ENCODE results near the gene APOBEC3C.

DNA sequence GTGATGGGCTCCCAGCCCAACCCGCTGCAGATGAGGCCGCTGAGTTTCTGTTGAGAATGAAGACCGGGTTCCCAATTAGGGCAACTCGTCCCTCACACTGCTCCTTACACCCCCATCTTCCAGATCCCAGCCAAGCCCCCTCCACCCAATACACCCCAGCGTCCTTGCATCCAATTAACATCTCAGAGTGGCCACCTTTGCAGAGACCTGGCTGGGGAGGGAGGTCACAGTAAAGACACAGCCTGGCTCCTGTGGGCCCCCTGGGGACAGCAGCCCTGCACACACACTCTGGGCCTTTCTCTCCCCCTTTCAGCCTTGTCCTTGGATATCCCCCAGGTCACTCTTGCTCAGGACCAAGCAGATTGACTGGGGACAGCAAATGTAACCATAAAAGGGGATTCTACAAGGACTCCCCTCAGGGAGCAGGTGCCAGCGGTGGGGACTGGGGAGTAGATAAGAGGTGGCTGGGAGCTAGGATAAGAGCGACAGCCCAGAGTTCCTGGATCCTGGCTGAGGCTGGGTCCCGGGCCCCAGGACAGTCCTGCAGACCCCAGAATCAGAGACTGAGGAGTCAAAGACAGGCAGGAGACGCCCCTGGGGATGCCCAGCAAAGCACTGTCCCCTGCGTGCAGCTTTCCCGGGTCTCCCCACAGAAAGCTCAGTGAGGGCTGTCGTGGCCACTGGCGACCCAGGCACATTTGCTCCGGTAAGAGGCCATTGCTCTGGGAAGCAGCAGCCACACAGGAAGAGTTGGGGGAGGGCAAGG, 48.3 kb upstream of the APOBEC3C start:
- TF ChIP-seq, protein P1, sequence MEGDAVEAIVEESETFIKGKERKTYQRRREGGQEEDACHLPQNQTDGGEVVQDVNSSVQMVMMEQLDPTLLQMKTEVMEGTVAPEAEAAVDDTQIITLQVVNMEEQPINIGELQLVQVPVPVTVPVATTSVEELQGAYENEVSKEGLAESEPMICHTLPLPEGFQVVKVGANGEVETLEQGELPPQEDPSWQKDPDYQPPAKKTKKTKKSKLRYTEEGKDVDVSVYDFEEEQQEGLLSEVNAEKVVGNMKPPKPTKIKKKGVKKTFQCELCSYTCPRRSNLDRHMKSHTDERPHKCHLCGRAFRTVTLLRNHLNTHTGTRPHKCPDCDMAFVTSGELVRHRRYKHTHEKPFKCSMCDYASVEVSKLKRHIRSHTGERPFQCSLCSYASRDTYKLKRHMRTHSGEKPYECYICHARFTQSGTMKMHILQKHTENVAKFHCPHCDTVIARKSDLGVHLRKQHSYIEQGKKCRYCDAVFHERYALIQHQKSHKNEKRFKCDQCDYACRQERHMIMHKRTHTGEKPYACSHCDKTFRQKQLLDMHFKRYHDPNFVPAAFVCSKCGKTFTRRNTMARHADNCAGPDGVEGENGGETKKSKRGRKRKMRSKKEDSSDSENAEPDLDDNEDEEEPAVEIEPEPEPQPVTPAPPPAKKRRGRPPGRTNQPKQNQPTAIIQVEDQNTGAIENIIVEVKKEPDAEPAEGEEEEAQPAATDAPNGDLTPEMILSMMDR (IDR thresholded peaks at IDR 0.05), result no peak
- no peak for TF ChIP-seq POLR2A (IDR thresholded peaks at IDR 0.05)
